Transverse colon (tissue), 4 donors: Measurements from ENCODE around the gene PIP4P1. TPM values are rescaled to one million over a fixed set of nuclear protein-coding genes. Genes with fewer than 3 reads are reported as not detected.

ENCODE experiments used
- DNase-seq: peaks from one replicate; pipeline ENCODE4 v3.0.0-alpha.2; 2019
- H3K27ac ChIP-seq, 4 donors: fragments of 200-600 bp; sonication (generic); 2 replicates each; pipeline ENCODE4 v1.5.1; 2016 to 2018; ENCODE audit warnings: inconsistent platforms in 4 of 4
- H3K27me3 ChIP-seq: fragments of 200-600 bp; sonication (generic); 2 replicates; pipeline ENCODE4 v1.5.1; 2017; ENCODE audit warnings: inconsistent platforms
- H3K36me3 ChIP-seq, 4 donors: fragments of 200-600 bp; sonication (generic); 2 replicates each; pipeline ENCODE4 v1.5.1; 2017 to 2019; ENCODE audit warnings: inconsistent platforms in 4 of 4
- H3K4me1 ChIP-seq, 4 donors: fragments of 200-600 bp; sonication (generic); 2 replicates each; pipeline ENCODE4 v1.5.1; 2017 to 2020; ENCODE audit warnings: inconsistent platforms in 4 of 4
- H3K4me3 ChIP-seq, 4 donors: fragments of 200-600 bp; sonication (generic); 1 replicate in 1 of 4; 2 replicates in 3 of 4; pipeline versions ENCODE4 v1.5.1 to v1.6.1; 2017 to 2019; ENCODE audit warnings: inconsistent platforms in 4 of 4
- H3K9me3 ChIP-seq, 2 donors: fragments of 200-600 bp; sonication (generic); 2 replicates each; pipeline ENCODE4 v1.5.1; 2017 to 2019; ENCODE audit warnings: inconsistent platforms in 2 of 2
- EP300 ChIP-seq: sonication (generic); formaldehyde crosslinking; IDR thresholded peaks from one replicate; pipeline ENCODE4 v1.6.1; 2017; ENCODE audit warnings: antibody characterized with exemption, low read depth
- POLR2A ChIP-seq: fragments of 450-650 bp; IDR thresholded peaks from one replicate; pipeline ENCODE4 v1.6.1; 2016; ENCODE audit warnings: antibody characterized with exemption, mild to moderate bottlenecking, moderate library complexity
- POLR2AphosphoS5 ChIP-seq, 3 donors: sonication (generic); formaldehyde crosslinking; IDR thresholded peaks; one replicate each; pipeline ENCODE4 v1.6.1; 2016; ENCODE audit warnings: antibody characterized with exemption in 3 of 3
- WGBS, 2 donors: methylation state at CpG; one replicate each; pipeline ENCODE4 v1.1.5; 2018; ENCODE audit warnings: low coverage in 1 of 2; 5-methylcytosine and 5-hydroxymethylcytosine counted together
- in situ Hi-C, 4 donors: fragments of 200-750 bp; cut with MboI; loops; one replicate each; pipeline versions ENCODE4 v1.15.0 to v1.15.1; 2017; ENCODE audit warnings: low sequenced_read_pairs in 3 of 4, low pct_ligation_motif_present in 1 of 4, low pct_unique_long_range_greater_than_20kb in 1 of 4
- intact Hi-C: fragments of 100-400 bp; cut with DNase I; formaldehyde crosslinking; loops from one replicate; pipeline ENCODE4 v1.15.1; 2023; ENCODE audit warnings: low total_unique reads
- total RNA-seq, 4 donors: library from RNA; depleted of rRNA; stranded (reverse); fragments of >200 nt; gene quantifications; one replicate each; pipeline ENCODE4 v1.1.0, GENCODE V29; 2016
- TF ChIP-seq, protein P1 (sequence below), 5 experiments: fragments of 200-600 bp in 3 of 5; fragments of 450-650 bp in 2 of 5; sonication (generic) in 3 of 5; IDR thresholded peaks; 1 replicate in 2 of 5; 2 replicates in 3 of 5; pipeline ENCODE4 v1.5.1; 2016 to 2017; ENCODE audit warnings: antibody characterized with exemption in 5 of 5, inconsistent platforms in 3 of 5, mild to moderate bottlenecking in 2 of 5, moderate library complexity in 1 of 5

Gene PIP4P1
- total RNA-seq, 4 donors from 2014 or later, result 18.7 to 49.4 (median 31.1) TPM

DNA sequence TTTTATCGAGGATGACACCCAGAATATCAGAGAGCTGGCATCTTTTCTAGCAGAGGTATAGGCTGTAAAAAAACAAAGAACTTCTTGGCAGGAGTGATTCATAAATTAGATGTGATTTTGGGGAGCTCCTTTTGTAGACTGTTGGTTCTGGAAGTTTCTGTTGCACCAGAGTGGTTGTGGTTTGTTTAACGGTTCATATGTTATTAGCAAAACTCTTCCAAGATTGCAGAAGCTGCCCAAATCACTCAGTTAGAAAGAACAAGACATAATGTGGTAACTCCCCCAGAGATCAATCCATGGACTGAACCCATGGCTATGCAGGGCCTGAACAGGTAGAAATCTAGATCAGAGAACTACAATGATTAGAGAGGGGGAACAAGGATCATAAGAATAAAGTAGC lies 37.4 kb upstream of the PIP4P1 start:
- Histone ChIP-seq H3K9me3 (no peaks in the 10 kb centered on the region), H3K4me3 (no peak overlapping the region), H3K27me3 (no peaks in the 10 kb centered on the region), H3K27ac (no peak overlapping the region), H3K36me3 (no peaks in the 10 kb centered on the region), H3K4me1 (no peaks in the 10 kb centered on the region)
- WGBS, 2 donors, result 72 to 100% methylated on average over 1 to 2 of the region's 2 CpGs
- DNase-seq, result no peak
- intact Hi-C loops (no loop called here), in situ Hi-C loops (no loop called here)
- TF ChIP-seq, protein P1, sequence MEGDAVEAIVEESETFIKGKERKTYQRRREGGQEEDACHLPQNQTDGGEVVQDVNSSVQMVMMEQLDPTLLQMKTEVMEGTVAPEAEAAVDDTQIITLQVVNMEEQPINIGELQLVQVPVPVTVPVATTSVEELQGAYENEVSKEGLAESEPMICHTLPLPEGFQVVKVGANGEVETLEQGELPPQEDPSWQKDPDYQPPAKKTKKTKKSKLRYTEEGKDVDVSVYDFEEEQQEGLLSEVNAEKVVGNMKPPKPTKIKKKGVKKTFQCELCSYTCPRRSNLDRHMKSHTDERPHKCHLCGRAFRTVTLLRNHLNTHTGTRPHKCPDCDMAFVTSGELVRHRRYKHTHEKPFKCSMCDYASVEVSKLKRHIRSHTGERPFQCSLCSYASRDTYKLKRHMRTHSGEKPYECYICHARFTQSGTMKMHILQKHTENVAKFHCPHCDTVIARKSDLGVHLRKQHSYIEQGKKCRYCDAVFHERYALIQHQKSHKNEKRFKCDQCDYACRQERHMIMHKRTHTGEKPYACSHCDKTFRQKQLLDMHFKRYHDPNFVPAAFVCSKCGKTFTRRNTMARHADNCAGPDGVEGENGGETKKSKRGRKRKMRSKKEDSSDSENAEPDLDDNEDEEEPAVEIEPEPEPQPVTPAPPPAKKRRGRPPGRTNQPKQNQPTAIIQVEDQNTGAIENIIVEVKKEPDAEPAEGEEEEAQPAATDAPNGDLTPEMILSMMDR (IDR thresholded peaks at IDR 0.05), result no peak
- TF ChIP-seq EP300 (no peak), POLR2A (no peak)

DNA sequence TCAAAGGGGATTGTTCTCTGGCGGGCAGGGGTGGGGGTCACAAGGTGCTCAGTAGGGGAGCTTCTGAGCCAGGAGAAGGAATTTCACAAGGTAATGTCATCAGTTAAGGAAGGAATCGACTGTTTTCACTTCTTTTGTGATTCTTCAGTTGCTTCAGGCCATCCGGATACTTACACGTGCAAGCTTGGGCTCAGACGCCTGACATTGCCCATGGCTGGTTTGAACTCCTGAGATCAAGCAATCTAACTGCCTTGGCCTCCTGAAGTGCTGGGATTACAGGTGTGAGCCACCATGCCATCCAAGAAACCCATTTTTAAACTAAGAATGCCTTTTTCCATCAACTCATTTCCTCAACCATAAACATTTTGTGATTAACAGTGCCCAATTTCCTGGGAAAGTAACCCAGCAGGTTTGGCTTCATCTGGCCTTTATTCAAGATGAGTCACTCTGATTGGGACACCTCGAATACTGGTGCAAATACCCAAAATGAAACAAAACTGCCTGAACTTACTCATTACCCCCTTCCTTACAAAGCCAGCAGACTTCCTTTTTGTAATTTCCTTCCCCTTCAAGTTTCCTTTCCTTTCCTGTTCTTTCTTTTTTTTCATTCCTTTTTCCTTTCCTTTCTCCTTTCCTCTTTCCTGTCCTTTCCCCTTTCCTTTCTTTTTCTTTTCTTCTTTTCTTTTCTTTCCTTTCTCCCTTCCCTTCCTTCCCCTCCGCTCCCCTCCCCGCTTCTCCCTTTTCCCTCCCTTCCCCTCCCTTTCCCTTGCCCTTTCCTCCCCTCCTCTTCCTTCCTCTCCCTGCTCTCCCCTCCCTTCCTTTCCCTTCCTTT lies 33.9 kb upstream of the PIP4P1 start:
- in situ Hi-C loops (no loop called here), intact Hi-C loops (no loop called here)
- Histone ChIP-seq H3K27me3 (no peaks in the 10 kb centered on the region), H3K4me1 (no peaks in the 10 kb centered on the region), H3K36me3 (no peaks in the 10 kb centered on the region), H3K9me3 (no peaks in the 10 kb centered on the region), H3K27ac (no peak overlapping the region), H3K4me3 (no peak overlapping the region)
- no peak for TF ChIP-seq POLR2A
- no peak for TF ChIP-seq EP300
- TF ChIP-seq, protein P1 (IDR thresholded peaks at IDR 0.05), result no peak
- TF ChIP-seq POLR2AphosphoS5 (IDR thresholded peaks at IDR 0.05), result no peak
- WGBS, 2 donors, result 50 to 82% methylated on average over 2 to 8 of the region's 8 CpGs
- DNase-seq, result no peak

DNA sequence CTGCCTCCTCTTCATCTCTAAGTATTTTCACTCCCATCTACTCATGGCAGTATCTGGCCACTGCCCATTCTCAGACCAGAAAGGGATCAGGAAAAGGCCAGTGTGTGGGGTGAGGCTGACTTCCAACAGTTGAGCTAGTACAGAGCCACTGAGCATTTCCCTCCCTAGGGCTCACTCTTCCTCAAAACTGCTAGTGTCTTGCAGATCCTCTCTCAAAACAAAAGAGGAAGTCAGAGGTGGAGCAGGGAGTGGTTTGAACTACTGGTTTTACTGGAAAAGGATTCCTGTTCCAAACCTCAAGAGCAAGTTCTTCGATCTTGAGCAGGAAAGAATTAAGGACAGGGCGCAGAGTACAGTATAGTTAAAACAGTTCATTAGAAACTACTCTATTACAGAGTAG lies 32.4 kb upstream of the PIP4P1 start:
- no peaks in the 10 kb centered on the region for H3K36me3 ChIP-seq
- H3K27me3 ChIP-seq, result no peaks in the 10 kb centered on the region
- DNase-seq, result no peak
- H3K27ac ChIP-seq, result no peak overlapping the region
- in situ Hi-C loops, result no loop called here
- intact Hi-C loops, result no loop called here
- no peaks in the 10 kb centered on the region for H3K9me3 ChIP-seq
- no peaks in the 10 kb centered on the region for H3K4me1 ChIP-seq
- 8 to 47% methylated on average over 2 of the region's 2 CpGs for WGBS, 2 donors
- no peak overlapping the region for H3K4me3 ChIP-seq
- TF ChIP-seq EP300 (no peak), POLR2AphosphoS5 (IDR thresholded peaks at IDR 0.05) (no peak), POLR2A (no peak)
- TF ChIP-seq, protein P1 (IDR thresholded peaks at IDR 0.05), result no peak

DNA sequence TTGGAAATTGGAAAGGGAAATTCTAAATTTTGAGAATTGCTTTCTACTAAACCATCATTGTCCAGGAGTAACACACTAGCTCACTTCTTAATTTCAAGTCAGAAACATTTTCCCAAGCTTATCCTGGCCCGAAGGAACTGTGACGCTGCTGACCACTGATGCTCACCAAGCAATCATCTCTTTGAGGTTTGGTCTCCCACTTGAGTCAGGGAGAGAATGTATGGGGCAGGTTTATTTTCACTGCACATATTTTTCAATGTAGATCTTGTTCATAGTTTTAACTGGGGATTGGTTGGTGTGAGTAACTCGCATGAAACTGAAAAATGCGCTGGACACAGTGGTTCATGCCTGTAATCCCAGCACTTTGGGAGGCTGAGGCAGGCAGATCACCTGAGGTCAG lies 31.3 kb upstream of the PIP4P1 start:
- Histone ChIP-seq H3K27ac (no peak overlapping the region), H3K36me3 (no peaks in the 10 kb centered on the region), H3K4me3 (no peak overlapping the region), H3K4me1 (no peaks in the 10 kb centered on the region), H3K27me3 (no peaks in the 10 kb centered on the region), H3K9me3 (no peaks in the 10 kb centered on the region)
- TF ChIP-seq, protein P1 (IDR thresholded peaks at IDR 0.05), result no peak
- TF ChIP-seq EP300, result no peak
- TF ChIP-seq POLR2AphosphoS5 (IDR thresholded peaks at IDR 0.05), result no peak
- TF ChIP-seq POLR2A, result no peak
- 95 to 96% methylated on average over 4 of the region's 4 CpGs for WGBS, 2 donors
- intact Hi-C loops, result no loop called here
- DNase-seq, result no peak
- in situ Hi-C loops, result no loop called here
